K562 (cell line): ENCODE data around the gene C3. TPM values are rescaled to one million over a fixed set of nuclear protein-coding genes. Genes with fewer than 3 reads are reported as not detected.

ENCODE experiments used
- ATAC-seq: fragments of 200-7000 bp; cut with Tn5 transposase; 3 replicates; pipeline ENCODE4 v1.9.1; 2020; ENCODE audit warnings: moderate library complexity
- BruUV-seq: library from RNA; stranded (reverse); fragments of 400-500 nt; replicated peaks from 2 replicates; lab custom pipeline; 2021; lab: Mats Ljungman, UMichigan
- CTCF ChIA-PET: fragments of 300-600 bp; formaldehyde crosslinking; extraction: SDS; loops from one replicate; lab custom pipeline; 2021; ENCODE audit warnings: low intra/inter-chr PET ratio; lab: Yijun Ruan, JAX
- POLR2A ChIA-PET: fragments of 300-600, 350-650 bp; sonication (Branson Sonifier 250); formaldehyde crosslinking; extraction: SDS; loops from one replicate; lab custom pipeline; 2021; ENCODE audit warnings: antibody characterized with exemption, inconsistent platforms; lab: Yijun Ruan, JAX
- DNase-seq, 4 experiments: peaks; one replicate each; pipeline versions ENCODE4 v3.0.0 to v3.0.0-alpha.2; 2011 to 2018; ENCODE audit warnings: low spot score in 3 of 4, mixed read lengths in 3 of 4; ENCODE audit errors: extremely low read depth in 1 of 4
- FAIRE-seq: peaks from 2 replicates; lab custom pipeline; 2011; peaks lifted over from hg19 to GRCh38; lab: Jason Lieb, UNC
- H2AFZ ChIP-seq: 2 replicates; pipeline ENCODE4 v1.6.0; 2011; ENCODE audit warnings: low read depth, low read length, control low read depth, inconsistent platforms
- H3K27ac ChIP-seq: fragments of 200-600 bp; 3 replicates; pipeline ENCODE4 v1.8.0; 2011; ENCODE audit warnings: low read depth, mild to moderate bottlenecking, control low read depth, inconsistent platforms, low read length, moderate library complexity, mixed read lengths; ENCODE audit errors: extremely low read depth
- H3K27me3 ChIP-seq, 2 experiments: fragments of 300-600 bp in 1 of 2; 2 replicates in 1 of 2; 3 replicates in 1 of 2; pipeline versions ENCODE4 v1.6.0 to v1.8.0; 2011; ENCODE audit warnings: inconsistent platforms in 2 of 2, low read length in 2 of 2, mild to moderate bottlenecking in 1 of 2, mixed read lengths in 1 of 2, moderate library complexity in 1 of 2; ENCODE audit not compliant: control insufficient read depth in 2 of 2, insufficient read depth in 2 of 2
- H3K36me3 ChIP-seq: fragments of 300-600 bp; 3 replicates; pipeline ENCODE4 v1.8.0; 2011; ENCODE audit warnings: mild to moderate bottlenecking, low read length, inconsistent platforms; ENCODE audit not compliant: control insufficient read depth, insufficient read depth
- H3K4me1 ChIP-seq, 2 experiments: fragments of 200-600 bp in 1 of 2; replicated peaks in 1 of 2; 2 replicates in 1 of 2; 3 replicates in 1 of 2; pipeline versions ENCODE4 v1.5.1 to v1.8.0; 2011; ENCODE audit warnings: inconsistent platforms in 2 of 2, low read length in 2 of 2, mild to moderate bottlenecking in 1 of 2, mixed read lengths in 1 of 2, moderate library complexity in 1 of 2; ENCODE audit not compliant: control insufficient read depth in 2 of 2, insufficient read depth in 2 of 2
- H3K4me2 ChIP-seq: 2 replicates; pipeline ENCODE4 v1.6.1; 2011; ENCODE audit warnings: low read length, control low read depth, inconsistent platforms, mixed read lengths; ENCODE audit not compliant: insufficient read depth
- H3K4me3 ChIP-seq: fragments of 200-600 bp; sonication (generic), shearing (Covaris generic); 2 replicates; pipeline ENCODE4 v1.5.1; 2016; ENCODE audit warnings: control low read depth, inconsistent platforms
- H3K79me2 ChIP-seq: fragments of 200-600 bp; 3 replicates; pipeline ENCODE4 v1.8.0; 2011; ENCODE audit warnings: low read length, inconsistent platforms; ENCODE audit not compliant: control insufficient read depth, insufficient read depth
- H3K9ac ChIP-seq, 2 experiments: 2 replicates each; pipeline versions ENCODE4 v1.6.0 to v1.6.1; 2011; ENCODE audit warnings: low read depth in 2 of 2, low read length in 2 of 2, control low read depth in 1 of 2, inconsistent platforms in 1 of 2, mild to moderate bottlenecking in 1 of 2, mixed read lengths in 1 of 2; ENCODE audit not compliant: insufficient read depth in 1 of 2
- H3K9me1 ChIP-seq: one replicate; pipeline ENCODE4 v1.6.0; 2011; ENCODE audit warnings: inconsistent platforms, mild to moderate bottlenecking, low read length, moderate library complexity; ENCODE audit not compliant: control insufficient read depth, insufficient read depth
- H3K9me3 ChIP-seq: replicated peaks from 2 replicates; pipeline ENCODE4 v1.5.1; 2011; ENCODE audit warnings: low read depth, low read length, inconsistent platforms; ENCODE audit not compliant: control insufficient read depth, insufficient read depth
- H4K20me1 ChIP-seq: replicated peaks from 2 replicates; pipeline ENCODE4 v1.6.1; 2011; ENCODE audit warnings: low read length, inconsistent platforms, mixed read lengths; ENCODE audit not compliant: control insufficient read depth, insufficient read depth
- ATF7 ChIP-seq: fragments of 450-650 bp; IDR thresholded peaks from 2 replicates; pipeline ENCODE4 v1.7.1; 2014; ENCODE audit warnings: mild to moderate bottlenecking, moderate library complexity
- BHLHE40 ChIP-seq: IDR thresholded peaks from 2 replicates; pipeline ENCODE4 v1.6.1; 2011; ENCODE audit warnings: low read length, improper control_type of control experiment
- CCNT2 ChIP-seq: IDR thresholded peaks from 2 replicates; pipeline ENCODE4 v1.6.1; 2011; ENCODE audit warnings: borderline replicate concordance, low read depth, mild to moderate bottlenecking, moderate library complexity, mixed read lengths, low read length; ENCODE audit not compliant: insufficient read length; ENCODE audit errors: extremely low read depth
- GABPA ChIP-seq: fragments of 200-800 bp; sonication (Bioruptor generic); conservative IDR thresholded peaks from 2 replicates; pipeline ENCODE4 v1.6.1; 2016; ENCODE audit warnings: low read depth, missing genetic modification characterization, missing compliant biosample characterization
- ID3 ChIP-seq, 2 experiments: fragments of 250-450 bp in 1 of 2; fragments of 450-650 bp in 1 of 2; sonication (Bioruptor Pico) in 1 of 2; IDR thresholded peaks; 2 replicates each; pipeline versions ENCODE4 v1.6.1 to v1.8.0; 2016 to 2021; ENCODE audit warnings: mild to moderate bottlenecking in 2 of 2, moderate library complexity in 2 of 2, missing compliant biosample characterization in 1 of 2, missing genetic modification characterization in 1 of 2
- NFRKB ChIP-seq: fragments of 450-650 bp; IDR thresholded peaks from 2 replicates; pipeline ENCODE4 v1.6.1; 2016; ENCODE audit warnings: low read depth
- NONO ChIP-seq, 2 experiments: fragments of 200-400 bp in 1 of 2; fragments of 450-650 bp in 1 of 2; formaldehyde crosslinking in 1 of 2; IDR thresholded peaks; 2 replicates each; pipeline ENCODE4 v1.6.1; 2017; ENCODE audit warnings: low read depth in 2 of 2, mild to moderate bottlenecking in 2 of 2, moderate library complexity in 2 of 2, low read length in 1 of 2
- NR3C1 ChIP-seq: sonication (generic); formaldehyde crosslinking; IDR thresholded peaks from 2 replicates; pipeline ENCODE4 v1.8.1; 2022; ENCODE audit warnings: missing genetic modification reagents
- PHF20 ChIP-seq: fragments of 450-650 bp; IDR thresholded peaks from 2 replicates; pipeline ENCODE4 v1.6.1; 2018; ENCODE audit not compliant: partially characterized antibody
- PKNOX1 ChIP-seq: fragments of 450-650 bp; IDR thresholded peaks from 2 replicates; pipeline ENCODE4 v1.6.1; 2016
- RBM17 ChIP-seq: fragments of 200-400 bp; formaldehyde crosslinking; IDR thresholded peaks from 2 replicates; pipeline ENCODE4 v1.6.1; 2017; ENCODE audit warnings: low read depth, mild to moderate bottlenecking, low read length, borderline replicate concordance
- SIRT6 ChIP-seq: IDR thresholded peaks from one replicate; pipeline ENCODE4 v1.6.1; 2012; ENCODE audit warnings: low read depth, mild to moderate bottlenecking, control low read depth, inconsistent platforms, low read length, moderate library complexity
- SLC30A9 ChIP-seq: fragments of 250-450 bp; sonication (Bioruptor Pico); IDR thresholded peaks from 2 replicates; pipeline ENCODE4 v1.8.0; 2022; ENCODE audit warnings: mild to moderate bottlenecking, moderate library complexity
- SMARCA4 ChIP-seq: fragments of 450-650 bp; IDR thresholded peaks from 2 replicates; pipeline ENCODE4 v1.6.1; 2016
- SP1 ChIP-seq: sonication (generic); formaldehyde crosslinking; IDR thresholded peaks from 2 replicates; pipeline ENCODE4 v1.8.1; 2022; ENCODE audit warnings: mild to moderate bottlenecking, missing genetic modification reagents
- SRSF9 ChIP-seq: fragments of 200-400 bp; formaldehyde crosslinking; IDR thresholded peaks from 2 replicates; pipeline ENCODE4 v1.6.1; 2017; ENCODE audit warnings: low read depth, low read length, borderline replicate concordance
- TAF1 ChIP-seq: IDR thresholded peaks from 2 replicates; pipeline ENCODE4 v1.6.1; 2011; ENCODE audit warnings: mild to moderate bottlenecking, low read length, moderate library complexity; ENCODE audit not compliant: insufficient read depth, control insufficient read depth, severe bottlenecking; ENCODE audit errors: extremely low read depth
- TOE1 ChIP-seq, 2 experiments: fragments of 450-650 bp in 1 of 2; sonication (generic) in 1 of 2; formaldehyde crosslinking in 1 of 2; IDR thresholded peaks; 2 replicates each; pipeline versions ENCODE4 v1.7.1 to v1.8.0; 2016 to 2022; ENCODE audit warnings: borderline replicate concordance in 2 of 2, mild to moderate bottlenecking in 2 of 2, antibody characterized with exemption in 1 of 2, inconsistent platforms in 1 of 2, low read depth in 1 of 2, missing genetic modification reagents in 1 of 2, moderate library complexity in 1 of 2
- U2AF2 ChIP-seq: fragments of 200-400 bp; formaldehyde crosslinking; optimal IDR thresholded peaks from 2 replicates; pipeline ENCODE3; 2017; ENCODE audit warnings: low read depth, mild to moderate bottlenecking, low read length
- WGBS: fragments of 100-300 bp; shearing (Covaris generic); methylation state at CpG from one replicate; pipeline ENCODE4 v1.1.6; 2016; ENCODE audit warnings: low coverage, mixed read lengths; ENCODE audit not compliant: insufficient coverage; ENCODE audit errors: missing lambda C conversion rate; 5-methylcytosine and 5-hydroxymethylcytosine counted together
- in situ Hi-C: fragments of 300-500 bp; cut with MboI; formaldehyde crosslinking; loops from 4 replicates; pipeline ENCODE4 v1.15.0; 2018; ENCODE audit warnings: inconsistent platforms, mixed read lengths
- intact Hi-C: fragments of 100-400 bp; cut with micrococcal nuclease; formaldehyde crosslinking; loops from 2 replicates; pipeline ENCODE4 v1.14.2; 2022
- polyA plus RNA-seq, 8 experiments: library from polyadenylated mRNA; depleted of rRNA in 4 of 8; stranded (reverse) in 5 of 8; unstranded in 3 of 8; fragments of >200 nt; fragmentation: Nextera tagmentation in 2 of 8; fragmentation: Illumina TruSeq in 1 of 8; extraction: Ambion mirVana in 2 of 8; extraction: Trizol in 1 of 8; gene quantifications; 2 replicates each; pipeline versions ENCODE4 v1.2.1 to v1.2.3, GENCODE V29; 2011 to 2014; ENCODE audit warnings: inconsistent platforms in 1 of 8, missing spikeins in 1 of 8
- total RNA-seq, 7 experiments: library from RNA; depleted of rRNA in 6 of 7; stranded (reverse); fragments of >200 nt in 6 of 7; fragmentation: Illumina TruSeq in 2 of 7; extraction: Trizol in 2 of 7; gene quantifications; 2 replicates each; pipeline versions ENCODE4 v1.2.1 to v1.2.3, GENCODE V29; 2011 to 2021; ENCODE audit warnings: low replicate concordance in 1 of 7
- TF ChIP-seq, protein P1 (sequence below): IDR thresholded peaks from 2 replicates; pipeline ENCODE4 v1.6.1; 2014; ENCODE audit warnings: antibody characterized with exemption

C3 gene
- total and polyA plus RNA-seq, 9 of the 15 experiments (the other 6 are each of a cell fraction or from before 2014, with no cell fraction given) = 0.59 to 10.6 (median 2.2) TPM

DNA sequence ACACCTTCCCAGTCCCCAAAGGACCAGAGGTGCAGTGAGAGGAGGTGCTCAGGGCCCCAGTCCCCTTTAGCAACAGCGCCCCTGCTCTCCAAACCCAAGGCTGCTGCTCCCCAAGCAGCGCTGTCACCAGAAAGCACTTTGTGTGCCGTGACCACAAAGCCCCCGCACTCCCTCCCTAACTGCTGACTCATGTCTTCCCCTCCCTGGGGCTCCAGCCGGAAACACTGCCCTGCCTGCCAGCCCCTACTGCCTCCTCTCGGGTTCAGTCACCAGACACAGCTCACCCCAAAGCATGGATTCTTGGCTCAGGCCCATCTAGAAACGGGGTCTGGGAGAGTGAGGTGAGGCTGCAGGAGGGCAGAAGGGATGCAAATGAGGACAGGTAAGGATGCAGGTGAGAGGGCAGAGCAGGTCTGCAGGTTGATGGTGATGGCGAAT is 45.6 kb downstream of the C3 start:
- ATAC-seq = peak; percentile 91
- 9% methylated on average over 6 of the region's 8 CpGs for WGBS
- DNase-seq = peak; percentile 88 to 90 (median 89)
- H3K27me3 ChIP-seq = no peaks in the 10 kb centered on the region
- no peaks in the 10 kb centered on the region for H4K20me1 ChIP-seq
- no peaks in the 10 kb centered on the region; the same call in none of the 2 replicates for H3K9me3 ChIP-seq
- no TSS peak for BruUV-seq
- H3K36me3 ChIP-seq = no peaks in the 10 kb centered on the region; the same call in 2 of the 3 replicates
- intact Hi-C loops = no loop called here
- H3K9me1 ChIP-seq = no peaks in the 10 kb centered on the region
- peak; percentile 89 for FAIRE-seq
- H3K9ac ChIP-seq = peak overlapping the region; percentile 23 to 45
- H3K27ac ChIP-seq = peak overlapping the region; percentile 40; the same call in 2 of the 3 replicates
- POLR2A ChIA-PET = no interaction called here
- peaks cover 27 to 29% of the 10 kb centered on the region in 2 experiments for H3K4me1 ChIP-seq
- no peaks in the 10 kb centered on the region for H3K79me2 ChIP-seq
- peak overlapping the region; percentile 92 for H2AFZ ChIP-seq
- in situ Hi-C loops = no loop called here
- 0 out of 2 replicates have a peak overlapping the region, but pooled peaks have one; percentile 9 for H3K4me3 ChIP-seq
- CTCF ChIA-PET = no interaction called here
- peak overlapping the region; percentile 79 for H3K4me2 ChIP-seq
- TF ChIP-seq PKNOX1 (peak; percentile 48), SP1 (CRISPR knock-in tag) (peak; percentile 64), CCNT2 (peak; percentile 23), GABPA (tag) (peak; percentile 74), SIRT6 (no peak), ID3 (CRISPR knock-in tag; IDR thresholded peaks at IDR 0.05) (no peak), ID3 (tag; IDR thresholded peaks at IDR 0.05) (no peak), PHF20 (no peak), RBM17 (no peak), TAF1 (no peak), ATF7 (peak; percentile 58; the same call in 1 of the 2 replicates), NONO (IDR thresholded peaks at IDR 0.05; ENCODE audit: low read depth in 2 of 2, low read length in 1 of 2) (no peak), NR3C1 (CRISPR knock-in tag) (no peak), TOE1 (IDR thresholded peaks at IDR 0.05; ENCODE audit: borderline replicate concordance) (peak; percentile 48; the same call in 1 of the 2 replicates), TOE1 (CRISPR knock-in tag; IDR thresholded peaks at IDR 0.05; ENCODE audit: borderline replicate concordance, low read depth) (no peak), NFRKB (no peak), U2AF2 (no peak), SMARCA4 (peak; percentile 94), SRSF9 (no peak), BHLHE40 (peak; percentile 83), SLC30A9 (CRISPR knock-in tag) (no peak)
- TF ChIP-seq, protein P1, sequence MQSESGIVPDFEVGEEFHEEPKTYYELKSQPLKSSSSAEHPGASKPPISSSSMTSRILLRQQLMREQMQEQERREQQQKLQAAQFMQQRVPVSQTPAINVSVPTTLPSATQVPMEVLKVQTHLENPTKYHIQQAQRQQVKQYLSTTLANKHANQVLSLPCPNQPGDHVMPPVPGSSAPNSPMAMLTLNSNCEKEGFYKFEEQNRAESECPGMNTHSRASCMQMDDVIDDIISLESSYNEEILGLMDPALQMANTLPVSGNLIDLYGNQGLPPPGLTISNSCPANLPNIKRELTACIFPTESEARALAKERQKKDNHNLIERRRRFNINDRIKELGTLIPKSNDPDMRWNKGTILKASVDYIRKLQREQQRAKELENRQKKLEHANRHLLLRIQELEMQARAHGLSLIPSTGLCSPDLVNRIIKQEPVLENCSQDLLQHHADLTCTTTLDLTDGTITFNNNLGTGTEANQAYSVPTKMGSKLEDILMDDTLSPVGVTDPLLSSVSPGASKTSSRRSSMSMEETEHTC = 0 out of 2 replicates have a peak, but pooled peaks have one; percentile 25
